H1 (cell line): ENCODE results near the gene ASB7. TPM values are rescaled to one million over a fixed set of nuclear protein-coding genes. Genes with fewer than 3 reads are reported as not detected.
A peak's percentile ranks its signal among the peaks of the same experiment; 100 is the strongest.

Experiments used
- CTCF ChIA-PET: fragments of 300-600 bp; sonication (Branson Sonifier 250); formaldehyde crosslinking; loops from one replicate; lab custom pipeline; 2021; ENCODE audit not compliant: partially characterized antibody; lab: Charles Lee
- POLR2A ChIA-PET: fragments of 300-600 bp; sonication (Branson Sonifier 250); formaldehyde crosslinking; loops from one replicate; lab custom pipeline; 2021; ENCODE audit warnings: inconsistent platforms; ENCODE audit not compliant: partially characterized antibody; lab: Charles Lee
- DNase-seq, 2 experiments: peaks; one replicate each; pipeline versions ENCODE4 v3.0.0 to v3.0.0-alpha.2; 2010 to 2022; ENCODE audit warnings: low spot score in 2 of 2, low read depth in 1 of 2, mixed read lengths in 1 of 2
- FAIRE-seq: peaks from 2 replicates; lab custom pipeline; 2011; peaks lifted over from hg19 to GRCh38; lab: Jason Lieb, UNC
- H2AFZ ChIP-seq: 2 replicates; pipeline ENCODE4 v1.8.1; 2012; ENCODE audit warnings: low read length, inconsistent platforms
- H2AK5ac ChIP-seq: 2 replicates; pipeline ENCODE4 v1.6.1; 2013; ENCODE audit warnings: low read depth, low read length
- H2BK120ac ChIP-seq: replicated peaks from 2 replicates; pipeline ENCODE3; 2013; ENCODE audit warnings: low read depth, low read length, inconsistent platforms
- H2BK12ac ChIP-seq: 2 replicates; pipeline ENCODE4 v1.6.1; 2013; ENCODE audit warnings: low read depth, low read length
- H2BK15ac ChIP-seq: 2 replicates; pipeline ENCODE4 v1.6.1; 2013; ENCODE audit warnings: low read length
- H2BK20ac ChIP-seq: 2 replicates; pipeline ENCODE4 v1.6.1; 2013; ENCODE audit warnings: low read length
- H2BK5ac ChIP-seq: 2 replicates; pipeline ENCODE4 v1.6.1; 2013; ENCODE audit warnings: low read depth, low read length
- H3K14ac ChIP-seq: 2 replicates; pipeline ENCODE4 v1.6.1; 2013; ENCODE audit warnings: inconsistent platforms; ENCODE audit not compliant: insufficient read length
- H3K18ac ChIP-seq: 2 replicates; pipeline ENCODE4 v1.6.1; 2013; ENCODE audit warnings: low read length; ENCODE audit errors: extremely low read depth
- H3K23ac ChIP-seq: 2 replicates; pipeline ENCODE4 v1.6.1; 2013; ENCODE audit warnings: inconsistent platforms; ENCODE audit not compliant: insufficient read length
- H3K23me2 ChIP-seq: 2 replicates; pipeline ENCODE4 v1.6.1; 2013; ENCODE audit warnings: low read depth, low read length
- H3K27ac ChIP-seq: 2 replicates; pipeline ENCODE4 v1.6.1; 2011; ENCODE audit warnings: low read depth, low read length, inconsistent platforms
- H3K27me3 ChIP-seq, 4 experiments: replicated peaks in 1 of 4; 1 replicate in 1 of 4; 2 replicates in 3 of 4; pipeline versions ENCODE4 v1.6.1 to v1.8.1; 2011 to 2013; ENCODE audit warnings: low read length in 3 of 4, mild to moderate bottlenecking in 3 of 4, inconsistent platforms in 2 of 4, mixed read lengths in 2 of 4, moderate library complexity in 1 of 4; ENCODE audit not compliant: control insufficient read depth in 3 of 4, insufficient read depth in 3 of 4; ENCODE audit errors: extremely low read depth in 1 of 4
- H3K36me3 ChIP-seq, 4 experiments: 2 replicates each; pipeline versions ENCODE4 v1.6.1 to v1.8.1; 2011 to 2013; ENCODE audit warnings: mild to moderate bottlenecking in 4 of 4, low read length in 3 of 4, moderate library complexity in 2 of 4, control low read depth in 1 of 4, inconsistent platforms in 1 of 4; ENCODE audit not compliant: insufficient read depth in 4 of 4, control insufficient read depth in 2 of 4
- H3K4ac ChIP-seq: replicated peaks from 2 replicates; pipeline ENCODE3; 2013; ENCODE audit warnings: low read length, low read depth, mixed read lengths, inconsistent platforms; ENCODE audit not compliant: insufficient read length
- H3K4me1 ChIP-seq, 4 experiments: replicated peaks in 1 of 4; 1 replicate in 1 of 4; 2 replicates in 3 of 4; pipeline versions ENCODE4 v1.6.1 to v1.8.1; 2011 to 2013; ENCODE audit warnings: low read length in 3 of 4, inconsistent platforms in 2 of 4, mixed read lengths in 1 of 4; ENCODE audit not compliant: insufficient read depth in 4 of 4, control insufficient read depth in 3 of 4
- H3K4me2 ChIP-seq, 2 experiments: 2 replicates each; pipeline versions ENCODE4 v1.6.1 to v1.8.1; 2011 to 2013; ENCODE audit warnings: low read depth in 2 of 2, low read length in 2 of 2, control low read depth in 1 of 2, inconsistent platforms in 1 of 2, mild to moderate bottlenecking in 1 of 2; ENCODE audit not compliant: insufficient read depth in 1 of 2
- H3K4me3 ChIP-seq, 4 experiments: fragments of 200-600, 300-600 bp in 1 of 4; sonication (generic), shearing (Covaris generic), sonication (Bioruptor Twin) in 1 of 4; 2 replicates each; pipeline versions ENCODE4 v1.5.1 to v1.8.1; 2011 to 2016; ENCODE audit warnings: low read length in 4 of 4, low read depth in 3 of 4, control low read depth in 2 of 4, inconsistent platforms in 2 of 4, mild to moderate bottlenecking in 2 of 4, mixed read lengths in 1 of 4, moderate library complexity in 1 of 4; ENCODE audit not compliant: insufficient read depth in 2 of 4; ENCODE audit errors: extremely low read depth in 1 of 4
- H3K56ac ChIP-seq: replicated peaks from 2 replicates; pipeline ENCODE3; 2013; ENCODE audit warnings: low read depth, mild to moderate bottlenecking, mixed read lengths, low read length, inconsistent platforms; ENCODE audit not compliant: insufficient read length
- H3K79me1 ChIP-seq: 2 replicates; pipeline ENCODE4 v1.6.1; 2013; ENCODE audit warnings: low read depth, low read length, control low read depth
- H3K79me2 ChIP-seq, 2 experiments: 2 replicates each; pipeline versions ENCODE4 v1.6.1 to v1.8.1; 2012 to 2013; ENCODE audit warnings: low read length in 2 of 2, mild to moderate bottlenecking in 2 of 2, inconsistent platforms in 1 of 2; ENCODE audit not compliant: insufficient read depth in 2 of 2, control insufficient read depth in 1 of 2
- H3K9ac ChIP-seq, 4 experiments: replicated peaks in 1 of 4; 1 replicate in 1 of 4; 2 replicates in 3 of 4; pipeline versions ENCODE4 v1.6.1 to v1.8.1; 2011 to 2013; ENCODE audit warnings: low read depth in 3 of 4, low read length in 3 of 4, control low read depth in 2 of 4, mild to moderate bottlenecking in 2 of 4, moderate library complexity in 2 of 4, inconsistent platforms in 1 of 4; ENCODE audit errors: extremely low read depth in 1 of 4
- H3K9me3 ChIP-seq, 2 experiments: 2 replicates each; pipeline versions ENCODE4 v1.6.1 to v1.8.1; 2012 to 2013; ENCODE audit warnings: mild to moderate bottlenecking in 2 of 2, moderate library complexity in 2 of 2, control low read depth in 1 of 2, inconsistent platforms in 1 of 2, low read depth in 1 of 2, low read length in 1 of 2, mixed read lengths in 1 of 2; ENCODE audit not compliant: insufficient read depth in 2 of 2
- H4K20me1 ChIP-seq, 2 experiments: replicated peaks in 1 of 2; 2 replicates each; pipeline versions ENCODE3 to v1.8.1; 2011 to 2013; ENCODE audit warnings: inconsistent platforms in 2 of 2, low read length in 2 of 2, mild to moderate bottlenecking in 1 of 2; ENCODE audit not compliant: insufficient read depth in 2 of 2, control insufficient read depth in 1 of 2
- H4K5ac ChIP-seq: 2 replicates; pipeline ENCODE4 v1.6.1; 2013; ENCODE audit warnings: low read length, low read depth, mixed read lengths, inconsistent platforms; ENCODE audit not compliant: insufficient read length
- H4K8ac ChIP-seq: 2 replicates; pipeline ENCODE4 v1.8.0; 2013; ENCODE audit warnings: mild to moderate bottlenecking, moderate library complexity, low read length, inconsistent platforms; ENCODE audit not compliant: insufficient read depth; ENCODE audit errors: extremely low read depth
- H4K91ac ChIP-seq: replicated peaks from 2 replicates; pipeline ENCODE3; 2013; ENCODE audit warnings: low read length, mixed read lengths, inconsistent platforms; ENCODE audit not compliant: insufficient read length
- CBX8 ChIP-seq: fragments of 300-800, 300-1000 bp; sonication (generic); IDR thresholded peaks from 2 replicates; pipeline ENCODE4 v1.7.1; 2016; ENCODE audit warnings: low read depth, low read length, borderline replicate concordance
- CTCF ChIP-seq, 3 experiments: IDR thresholded peaks; 1 replicate in 2 of 3; 2 replicates in 1 of 3; pipeline versions ENCODE4 v1.5.1 to v1.6.1; 2011; ENCODE audit warnings: low read length in 3 of 3, mild to moderate bottlenecking in 3 of 3, inconsistent platforms in 2 of 3, low read depth in 1 of 3, moderate library complexity in 1 of 3; ENCODE audit not compliant: insufficient read depth in 1 of 3; ENCODE audit errors: control extremely low read depth in 1 of 3
- KDM4A ChIP-seq: IDR thresholded peaks from one replicate; pipeline ENCODE4 v1.7.1; 2012; ENCODE audit warnings: low read depth, mild to moderate bottlenecking, moderate library complexity, low read length, inconsistent platforms; ENCODE audit not compliant: severe bottlenecking
- NANOG ChIP-seq: IDR thresholded peaks from 2 replicates; pipeline ENCODE4 v1.6.1; 2011; ENCODE audit warnings: low read length, low read depth, mild to moderate bottlenecking, inconsistent platforms; ENCODE audit not compliant: insufficient read depth, poor library complexity, severe bottlenecking
- SAP30 ChIP-seq: fragments of 300-600 bp; sonication (generic); IDR thresholded peaks from 2 replicates; pipeline ENCODE4 v1.7.1; 2012; ENCODE audit warnings: low read length, moderate library complexity, mild to moderate bottlenecking, inconsistent platforms; ENCODE audit not compliant: insufficient read depth, insufficient replicate concordance
- SIN3A ChIP-seq, 2 experiments: IDR thresholded peaks in 1 of 2; conservative IDR thresholded peaks in 1 of 2; 2 replicates each; pipeline ENCODE4 v1.6.1; 2011 to 2012; ENCODE audit warnings: low read length in 2 of 2, improper control_type of control experiment in 1 of 2, low read depth in 1 of 2, mild to moderate bottlenecking in 1 of 2
- SIRT6 ChIP-seq: IDR thresholded peaks from one replicate; pipeline ENCODE4 v1.7.1; 2012; ENCODE audit warnings: low read length, inconsistent platforms
- WGBS, 2 experiments: shearing (Covaris generic) in 1 of 2; methylation state at CpG; one replicate each; pipeline versions ENCODE4 v1.1.6 to v1.1.7; 2013 to 2015; ENCODE audit warnings: low lambda C conversion rate in 2 of 2, mixed read lengths in 2 of 2, inconsistent platforms in 1 of 2, low coverage in 1 of 2, missing lambda C conversion rate in 1 of 2; ENCODE audit not compliant: insufficient replicate concordance in 2 of 2, insufficient coverage in 1 of 2, insufficient read length in 1 of 2; ENCODE audit errors: extremely low coverage in 1 of 2, missing lambda C conversion rate in 1 of 2; 5-methylcytosine and 5-hydroxymethylcytosine counted together
- polyA plus RNA-seq, 7 experiments: library from polyadenylated mRNA; depleted of rRNA in 3 of 7; stranded (reverse) in 5 of 7; unstranded in 2 of 7; fragments of >200 nt in 5 of 7; fragments of 200-250 nt in 2 of 7; gene quantifications; 1 replicate in 5 of 7; 2 replicates in 1 of 7; 4 replicates in 1 of 7; pipeline versions ENCODE4 v1.2.1 to v1.2.3, GENCODE V29; 2011 to 2013; ENCODE audit warnings: missing spikeins in 2 of 7, mixed read lengths in 2 of 7
- total RNA-seq: library from RNA; stranded (reverse); fragmentation: NEBNext Ultra II Directional; extraction: Animal tissue kit (Norgen Biotek cat#: 25700); gene quantifications from 2 replicates; pipeline ENCODE4 v1.2.1, GENCODE V29; 2021

The ASB7 gene
- total and polyA plus RNA-seq, 2 of the 8 experiments (the other 6 are each of a cell fraction or from before 2014, with no cell fraction given) = 5.2 to 12.8 TPM

- Histone ChIP-seq H3K9ac (peak overlapping the region in 3 of 4 experiments; percentile 40 to 81 (median 57); a peak in 6 of 7 replicates), H3K79me2 (peaks cover 0 to 62% of the 10 kb centered on the region in 2 experiments; a peak in 3 of 4 replicates), H3K4me3 (peak overlapping the region; percentile 96 to 99 (median 98)), H4K5ac (peak overlapping the region; percentile 51), H3K79me1 (peaks cover 3% of the 10 kb centered on the region; the same call in 1 of the 2 replicates), H3K56ac (no peak overlapping the region), H3K4me2 (peak overlapping the region; percentile 92 to 94), H3K23me2 (0 out of 2 replicates have a peak, but pooled peaks cover 3% of the 10 kb centered on the region), H2AK5ac (no peak overlapping the region), H2BK5ac (no peak overlapping the region), H3K27me3 (no peaks in the 10 kb centered on the region), H2BK15ac (no peak overlapping the region), H3K14ac (no peak overlapping the region), H2BK12ac (no peak overlapping the region), H3K18ac (no peak overlapping the region), H2AFZ (peak overlapping the region; percentile 30), H2BK120ac (no peak overlapping the region), H3K4ac (no peak overlapping the region), H4K20me1 (peaks cover 0 to 2% of the 10 kb centered on the region in 2 experiments), H4K8ac (no peak overlapping the region; the same call in 1 of the 2 replicates), H2BK20ac (no peak overlapping the region), H3K23ac (no peak overlapping the region), H3K36me3 (peaks cover 0 to 5% (median 0%) of the 10 kb centered on the region in 4 experiments; a peak in 2 of 8 replicates), H3K4me1 (peaks cover 0 to 9% (median 4%) of the 10 kb centered on the region in 4 experiments; a peak in 3 of 7 replicates), H3K9me3 (no peaks in the 10 kb centered on the region), H4K91ac (no peak overlapping the region), H3K27ac (peak overlapping the region; percentile 46; the same call in 1 of the 2 replicates)
- no peak for DNase-seq
- ChIA-PET CTCF (interaction anchor here (1.0 to 4.3 kb wide), 3 partner anchors 31 to 256 kb away, joined by 4 to 20 read pairs (median 4); no protein-coding TSS in a partner anchor), POLR2A (interaction anchor here (0.7 to 1.8 kb wide), 5 partner anchors 12 to 693 kb away, joined by 3 to 9 read pairs (median 3); no protein-coding TSS in a partner anchor)
- 2% methylated on average over 21 of the region's 21 CpGs; no CpG with 5 or more reads in 1 of the 2 experiments for WGBS, 2 experiments
- FAIRE-seq = no peak
- peak in 1 of 2 experiments; percentile 87; a peak in 2 of 4 replicates for TF ChIP-seq SIN3A (conservative IDR thresholded peaks at IDR 0.05 in 1 of 2, IDR thresholded peaks at IDR 0.05 in 1 of 2; ENCODE audit: low read depth in 1 of 2, low read length in 2 of 2)
- no peak for TF ChIP-seq KDM4A
- no peak for TF ChIP-seq CTCF (IDR thresholded peaks at IDR 0.05; ENCODE audit: control extremely low read depth in 1 of 3, insufficient read depth in 1 of 3, low read depth in 1 of 3, low read length in 3 of 3)
- TF ChIP-seq SAP30 = peak; percentile 98
- TF ChIP-seq CBX8 = no peak
- TF ChIP-seq NANOG = no peak
- no peak for TF ChIP-seq SIRT6
Observed at GRCh38 chr15:100601617-100602063, 749 bp upstream of the ASB7 start.
